Endothelial cell of umbilical vein (primary cell): Measurements from ENCODE around the gene ZNF619. TPM values are rescaled to one million over a fixed set of nuclear protein-coding genes. Genes with fewer than 3 reads are reported as not detected.

Experiments
- BruUV-seq: library from RNA; stranded (reverse); fragments of 400-500 nt; replicated peaks from 2 replicates; lab custom pipeline; 2021; lab: Mats Ljungman, UMichigan
- CTCF ChIA-PET: fragments of 300-600, 350-600 bp; sonication (Branson Sonifier 250); formaldehyde crosslinking; loops from one replicate; lab custom pipeline; 2021; ENCODE audit warnings: antibody characterized with exemption, inconsistent platforms; lab: Charles Lee
- POLR2A ChIA-PET: fragments of 300-600, 350-600 bp; sonication (Branson Sonifier 250); formaldehyde crosslinking; loops from one replicate; lab custom pipeline; 2021; ENCODE audit warnings: antibody characterized with exemption, inconsistent platforms; lab: Charles Lee
- DNase-seq: peaks from one replicate; pipeline ENCODE4 v3.0.0-alpha.2; 2011; ENCODE audit warnings: low read depth, low spot score
- FAIRE-seq: peaks from 2 replicates; lab custom pipeline; 2011; peaks lifted over from hg19 to GRCh38; lab: Jason Lieb, UNC
- H2AFZ ChIP-seq: 2 replicates; pipeline ENCODE4 v1.6.0; 2012; ENCODE audit warnings: low read depth, low read length, control low read depth, inconsistent platforms
- H3K27ac ChIP-seq: 2 replicates; pipeline ENCODE4 v1.5.1; 2011; ENCODE audit warnings: low read depth, mild to moderate bottlenecking, control low read depth, low read length, moderate library complexity; ENCODE audit not compliant: insufficient read depth
- H3K27me3 ChIP-seq, 2 experiments: 2 replicates each; pipeline versions ENCODE4 v1.6.0 to v1.6.1; 2011; ENCODE audit warnings: low read length in 2 of 2, mixed read lengths in 1 of 2; ENCODE audit not compliant: control insufficient read depth in 2 of 2, insufficient read depth in 2 of 2
- H3K36me3 ChIP-seq, 2 experiments: 2 replicates in 1 of 2; 3 replicates in 1 of 2; pipeline ENCODE4 v1.5.1; 2011; ENCODE audit warnings: low read length in 2 of 2, mild to moderate bottlenecking in 1 of 2, moderate library complexity in 1 of 2; ENCODE audit not compliant: control insufficient read depth in 2 of 2, insufficient read depth in 2 of 2; ENCODE audit errors: extremely low read depth in 1 of 2
- H3K4me1 ChIP-seq: 3 replicates; pipeline ENCODE4 v1.5.1; 2011; ENCODE audit warnings: mild to moderate bottlenecking, low read length; ENCODE audit not compliant: control insufficient read depth, insufficient read depth; ENCODE audit errors: extremely low read depth
- H3K4me2 ChIP-seq: 2 replicates; pipeline ENCODE4 v1.6.1; 2011; ENCODE audit warnings: low read length, control low read depth, mixed read lengths; ENCODE audit not compliant: insufficient read depth
- H3K4me3 ChIP-seq, 3 experiments: fragments of 200-600 bp in 1 of 3; sonication (generic), shearing (Covaris generic) in 1 of 3; replicated peaks in 1 of 3; 2 replicates each; pipeline ENCODE4 v1.5.1; 2011 to 2016; ENCODE audit warnings: control low read depth in 3 of 3, low read length in 3 of 3, mild to moderate bottlenecking in 2 of 3, inconsistent platforms in 1 of 3, low read depth in 1 of 3, moderate library complexity in 1 of 3; ENCODE audit not compliant: insufficient read depth in 1 of 3
- H3K79me2 ChIP-seq: 2 replicates; pipeline ENCODE4 v1.6.0; 2012; ENCODE audit warnings: low read length, inconsistent platforms; ENCODE audit not compliant: control insufficient read depth, insufficient read depth
- H3K9ac ChIP-seq: replicated peaks from 2 replicates; pipeline ENCODE3; 2011; ENCODE audit warnings: low read length, control low read depth; ENCODE audit not compliant: insufficient read depth; ENCODE audit errors: extremely low read depth
- H3K9me1 ChIP-seq: replicated peaks from 3 replicates; pipeline ENCODE4 v1.6.0; 2011; ENCODE audit warnings: mild to moderate bottlenecking, low read length; ENCODE audit not compliant: control insufficient read depth, insufficient read depth; ENCODE audit errors: extremely low read depth
- H3K9me3 ChIP-seq: replicated peaks from 2 replicates; pipeline ENCODE4 v1.5.1; 2012; ENCODE audit warnings: low read length, inconsistent platforms; ENCODE audit not compliant: control insufficient read depth, insufficient read depth
- H4K20me1 ChIP-seq: replicated peaks from 2 replicates; pipeline ENCODE3; 2011; ENCODE audit warnings: mild to moderate bottlenecking, low read length; ENCODE audit not compliant: control insufficient read depth, insufficient read depth; ENCODE audit errors: extremely low read depth
- EZH2 ChIP-seq: IDR thresholded peaks from 2 replicates; pipeline ENCODE4 v1.6.1; 2012; ENCODE audit warnings: borderline replicate concordance, low read depth, mild to moderate bottlenecking, moderate library complexity, low read length, inconsistent platforms; ENCODE audit not compliant: severe bottlenecking
- FOS ChIP-seq: IDR thresholded peaks from 2 replicates; pipeline ENCODE4 v1.6.1; 2011; ENCODE audit warnings: mild to moderate bottlenecking, low read length, moderate library complexity, borderline replicate concordance; ENCODE audit not compliant: insufficient read depth
- GATA2 ChIP-seq: IDR thresholded peaks from 2 replicates; pipeline ENCODE4 v1.7.0; 2011; ENCODE audit warnings: low read depth, mild to moderate bottlenecking, moderate library complexity, mixed read lengths, low read length; ENCODE audit not compliant: insufficient read length, insufficient read depth
- JUN ChIP-seq: IDR thresholded peaks from 2 replicates; pipeline ENCODE4 v1.6.1; 2011; ENCODE audit warnings: borderline replicate concordance, low read depth; ENCODE audit not compliant: insufficient read length, insufficient read depth
- MYC ChIP-seq: IDR thresholded peaks from one replicate; pipeline ENCODE4 v1.6.1; 2011; ENCODE audit warnings: mild to moderate bottlenecking, low read depth, low read length
- POLR2A ChIP-seq: IDR thresholded peaks from 2 replicates; pipeline ENCODE4 v1.6.1; 2012; ENCODE audit warnings: low read depth, mild to moderate bottlenecking, control low read depth, low read length
- POLR2AphosphoS5 ChIP-seq: IDR thresholded peaks from 2 replicates; pipeline ENCODE4 v1.6.1; 2012; ENCODE audit warnings: low read depth, mild to moderate bottlenecking, control low read depth, low read length, moderate library complexity; ENCODE audit not compliant: insufficient read depth
- dilution Hi-C: fragments of 300-500 bp; cut with MboI; formaldehyde crosslinking; loops from one replicate; pipeline ENCODE4 v1.15.0; 2019; ENCODE audit warnings: low sequenced_read_pairs; ENCODE audit not compliant: extremely low pct_ligation_motif_present
- intact Hi-C: fragments of 100-400 bp; cut with micrococcal nuclease; formaldehyde crosslinking; loops from one replicate; pipeline ENCODE4 v1.10.0; 2022
- polyA plus RNA-seq, 4 experiments: library from polyadenylated mRNA; depleted of rRNA in 3 of 4; stranded (reverse) in 3 of 4; unstranded in 1 of 4; fragments of >200 nt; gene quantifications; 2 replicates each; pipeline versions ENCODE4 v1.2.1 to v1.2.3, GENCODE V29; 2011 to 2012; ENCODE audit warnings: missing spikeins in 1 of 4
- total RNA-seq: library from RNA; stranded (reverse); gene quantifications from 2 replicates; pipeline ENCODE4 v1.2.3, GENCODE V29; 2021
- TF ChIP-seq, protein P1 (sequence below): IDR thresholded peaks from 2 replicates; pipeline ENCODE4 v1.6.1; 2011; ENCODE audit not compliant: insufficient read depth, insufficient read length
- TF ChIP-seq, protein P2 (sequence below), 2 donors: IDR thresholded peaks; 1 replicate in 1 of 2; 2 replicates in 1 of 2; pipeline ENCODE4 v1.5.1; 2011; ENCODE audit warnings: low read length in 2 of 2, mild to moderate bottlenecking in 2 of 2, moderate library complexity in 2 of 2, control low read depth in 1 of 2, inconsistent platforms in 1 of 2, low read depth in 1 of 2; ENCODE audit not compliant: insufficient read depth in 1 of 2; ENCODE audit errors: extremely low read depth in 1 of 2

ZNF619 gene
- total and polyA plus RNA-seq, 2 donors (not counting 3 experiments of a cell fraction or from before 2014, with no cell fraction given), result 2.3 to 7.2 TPM

- Histone ChIP-seq H2AFZ (no peak overlapping the region), H3K27ac (no peak overlapping the region), H3K4me3 (no peak overlapping the region), H3K4me2 (no peak overlapping the region), H3K4me1 (peaks cover 5% of the 10 kb centered on the region), H3K9ac (no peak overlapping the region), H3K79me2 (no peaks in the 10 kb centered on the region), H4K20me1 (no peaks in the 10 kb centered on the region), H3K36me3 (no peaks in the 10 kb centered on the region), H3K9me1 (no peaks in the 10 kb centered on the region), H3K9me3 (no peaks in the 10 kb centered on the region), H3K27me3 (no peaks in the 10 kb centered on the region)
- FAIRE-seq (no peak), DNase-seq (no peak)
- dilution Hi-C loops, result no loop called here
- TF ChIP-seq EZH2 (no peak), FOS (no peak), POLR2A (no peak), POLR2AphosphoS5 (no peak), GATA2 (no peak), JUN (no peak), MYC (no peak)
- TF ChIP-seq, protein P1, sequence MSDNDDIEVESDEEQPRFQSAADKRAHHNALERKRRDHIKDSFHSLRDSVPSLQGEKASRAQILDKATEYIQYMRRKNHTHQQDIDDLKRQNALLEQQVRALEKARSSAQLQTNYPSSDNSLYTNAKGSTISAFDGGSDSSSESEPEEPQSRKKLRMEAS, result no peak
- TF ChIP-seq, protein P2, sequence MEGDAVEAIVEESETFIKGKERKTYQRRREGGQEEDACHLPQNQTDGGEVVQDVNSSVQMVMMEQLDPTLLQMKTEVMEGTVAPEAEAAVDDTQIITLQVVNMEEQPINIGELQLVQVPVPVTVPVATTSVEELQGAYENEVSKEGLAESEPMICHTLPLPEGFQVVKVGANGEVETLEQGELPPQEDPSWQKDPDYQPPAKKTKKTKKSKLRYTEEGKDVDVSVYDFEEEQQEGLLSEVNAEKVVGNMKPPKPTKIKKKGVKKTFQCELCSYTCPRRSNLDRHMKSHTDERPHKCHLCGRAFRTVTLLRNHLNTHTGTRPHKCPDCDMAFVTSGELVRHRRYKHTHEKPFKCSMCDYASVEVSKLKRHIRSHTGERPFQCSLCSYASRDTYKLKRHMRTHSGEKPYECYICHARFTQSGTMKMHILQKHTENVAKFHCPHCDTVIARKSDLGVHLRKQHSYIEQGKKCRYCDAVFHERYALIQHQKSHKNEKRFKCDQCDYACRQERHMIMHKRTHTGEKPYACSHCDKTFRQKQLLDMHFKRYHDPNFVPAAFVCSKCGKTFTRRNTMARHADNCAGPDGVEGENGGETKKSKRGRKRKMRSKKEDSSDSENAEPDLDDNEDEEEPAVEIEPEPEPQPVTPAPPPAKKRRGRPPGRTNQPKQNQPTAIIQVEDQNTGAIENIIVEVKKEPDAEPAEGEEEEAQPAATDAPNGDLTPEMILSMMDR (IDR thresholded peaks at IDR 0.05; ENCODE audit: extremely low read depth in 1 of 2, insufficient read depth in 1 of 2, low read depth in 1 of 2, low read length in 2 of 2), result no peak
- ChIA-PET POLR2A (interaction anchor here (1.5 kb wide), 1 partner anchor 26 kb away, joined by 3 read pairs; the partner anchor contains the start of gene ZNF619), CTCF (interaction anchor here (1.1 to 1.5 kb wide), 2 partner anchors 123 to 129 kb away, joined by 3 to 4 read pairs; no protein-coding TSS in a partner anchor)
- intact Hi-C loops, result loop anchor here (10.0 kb wide), 1 partner anchor 1067 kb away; the partner anchor contains the start of gene SLC25A38
- no TSS peak for BruUV-seq
Measured at GRCh38 chr3:40451551-40451950, 25.4 kb upstream of the ZNF619 start.
